GM18870 (cell line): Measurements from ENCODE around the gene CNTNAP2.
"Not testable (repeated sequence)": the region's sequence is repeated elsewhere in the genome, so short reads cannot be mapped to it uniquely, and the experiment has no call there.

ENCODE experiments used
- ATAC-seq: cut with Tn5 transposase; IDR thresholded peaks from one replicate; pipeline ENCODE4 v1.9.1; 2021; ENCODE audit warnings: moderate library complexity; ENCODE audit not compliant: unreplicated experiment

Gene CNTNAP2

DNA sequence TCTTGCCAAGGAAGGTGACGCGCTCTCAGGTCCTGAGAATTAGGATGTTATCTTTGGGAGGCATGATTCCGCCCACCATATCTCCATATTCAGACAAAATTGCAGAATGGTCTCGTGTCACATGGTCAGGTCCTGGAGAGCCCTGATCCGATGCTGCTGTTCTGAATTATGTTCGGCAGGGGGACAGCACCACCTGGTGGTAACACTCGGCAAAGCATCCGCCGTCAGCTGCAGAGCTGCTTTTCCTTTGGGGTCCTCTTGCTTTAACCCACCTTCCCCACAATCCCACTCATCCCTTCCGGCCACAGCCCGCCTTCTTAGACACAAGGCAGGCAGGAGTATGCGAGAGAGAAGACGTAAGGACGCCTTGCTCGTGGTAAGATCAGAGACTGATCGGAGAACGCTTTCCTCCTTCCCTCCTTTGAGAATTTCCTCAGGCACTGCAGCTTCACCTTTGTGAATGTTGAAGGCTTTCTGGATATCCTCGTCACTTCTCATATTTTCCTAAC is 2146.2 kb downstream of the CNTNAP2 start:
- ATAC-seq = peak; percentile 68

DNA sequence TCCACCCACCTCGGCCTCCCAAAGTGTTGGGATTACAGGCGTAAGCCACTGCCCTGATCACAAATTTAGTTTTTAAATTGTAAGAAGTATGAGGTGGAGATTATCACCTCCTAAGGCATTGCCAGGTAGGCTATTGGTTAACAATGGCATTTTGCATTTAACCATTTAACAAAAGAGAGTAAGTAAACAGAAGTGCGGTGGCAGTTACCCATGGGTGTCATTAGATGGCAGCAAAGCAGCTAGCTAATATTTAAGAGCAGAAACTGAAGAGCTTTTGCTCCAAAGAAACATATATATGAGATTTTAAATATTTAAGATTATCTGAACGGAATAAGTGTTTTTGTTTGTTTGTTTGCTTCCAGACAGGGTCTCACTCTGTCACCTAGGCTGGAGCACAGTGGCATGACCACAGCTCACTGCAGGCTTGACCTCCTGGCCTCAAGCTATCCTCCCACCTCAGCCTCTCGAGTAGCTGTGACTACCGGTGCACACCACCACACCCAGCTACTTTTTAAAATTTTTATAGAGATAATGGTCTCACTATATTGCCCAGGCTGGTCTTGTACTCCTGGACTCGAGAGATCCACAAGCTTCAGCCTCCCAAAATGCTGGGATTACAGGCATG is 2148.4 kb downstream of the CNTNAP2 start:
- peak; percentile 57 for ATAC-seq

DNA sequence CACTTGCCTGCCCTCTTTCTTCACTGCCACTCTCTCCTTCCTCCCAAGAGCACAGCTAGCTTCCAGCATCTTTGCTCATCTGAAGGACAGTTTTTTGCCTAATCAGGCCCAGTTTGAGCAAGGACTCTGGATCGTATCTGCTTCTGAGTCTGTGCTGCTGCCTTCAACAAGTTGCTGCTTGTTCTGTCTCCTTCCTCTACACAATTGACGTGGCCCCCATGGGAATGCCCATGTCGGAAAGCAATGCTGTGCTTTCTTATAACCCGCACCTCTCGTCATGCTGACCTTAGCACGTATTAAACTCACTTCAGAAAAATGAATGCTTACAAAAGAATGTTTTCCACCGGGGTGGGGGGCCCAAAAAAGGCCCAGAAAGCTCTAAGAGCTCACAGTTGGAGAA is 2149.3 kb downstream of the CNTNAP2 start:
- no peak for ATAC-seq

- ATAC-seq = no peak
Observed at GRCh38 chr7:148266795-148267194, 2150.2 kb downstream of the CNTNAP2 start.

GRCh38 chr7:148270576-148270975 is 2154.0 kb downstream of the CNTNAP2 start:
- no peak for ATAC-seq

DNA sequence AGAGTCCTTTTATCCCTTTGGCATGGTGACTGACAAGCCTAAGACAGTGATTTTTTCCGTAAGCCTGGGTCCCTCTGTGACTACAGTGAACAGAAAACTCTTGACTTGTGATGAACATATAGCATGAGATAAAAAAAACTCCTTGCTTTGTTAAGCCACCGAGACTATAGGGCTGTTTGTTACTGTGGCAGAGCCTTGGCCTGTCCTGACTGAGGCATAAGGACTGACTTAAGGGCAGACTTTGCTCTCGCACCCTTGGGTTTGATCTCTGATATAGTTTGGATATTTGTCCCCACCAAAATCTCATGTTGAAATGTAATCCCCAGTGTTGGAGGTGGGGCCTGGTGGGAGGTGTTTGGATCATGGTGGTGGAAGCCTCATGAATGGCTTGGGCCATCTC is 2157.5 kb downstream of the CNTNAP2 start:
- no peak for ATAC-seq

DNA sequence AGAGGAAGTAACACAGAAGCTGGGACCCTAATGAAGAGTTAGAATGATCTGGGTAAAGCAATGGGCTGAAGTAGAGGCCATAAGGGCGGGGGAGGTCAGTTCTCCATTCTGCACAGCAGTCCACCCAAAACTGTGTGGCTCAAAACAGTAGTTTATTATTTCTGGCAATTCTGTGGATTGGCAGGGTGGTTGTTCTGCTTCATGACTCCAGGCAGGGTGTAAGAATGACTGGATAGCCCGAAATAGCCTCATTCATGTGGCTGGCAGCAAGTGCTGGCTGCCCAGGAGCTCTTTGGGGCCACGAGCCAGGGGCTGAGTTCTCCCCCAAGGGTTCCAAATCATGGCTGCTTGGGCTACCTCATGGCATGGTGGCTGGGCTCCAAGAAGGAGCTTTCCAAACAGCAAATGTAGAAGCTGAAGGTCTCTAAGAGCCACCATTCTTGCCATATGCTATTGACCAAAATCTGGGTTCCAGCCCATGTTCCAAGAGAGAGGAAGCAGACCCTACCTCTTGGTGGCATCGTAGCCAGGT is 2158.8 kb downstream of the CNTNAP2 start:
- no peak for ATAC-seq

- ATAC-seq = no peak
Observed at GRCh38 chr7:148276314-148277041, 2159.9 kb downstream of the CNTNAP2 start.

DNA sequence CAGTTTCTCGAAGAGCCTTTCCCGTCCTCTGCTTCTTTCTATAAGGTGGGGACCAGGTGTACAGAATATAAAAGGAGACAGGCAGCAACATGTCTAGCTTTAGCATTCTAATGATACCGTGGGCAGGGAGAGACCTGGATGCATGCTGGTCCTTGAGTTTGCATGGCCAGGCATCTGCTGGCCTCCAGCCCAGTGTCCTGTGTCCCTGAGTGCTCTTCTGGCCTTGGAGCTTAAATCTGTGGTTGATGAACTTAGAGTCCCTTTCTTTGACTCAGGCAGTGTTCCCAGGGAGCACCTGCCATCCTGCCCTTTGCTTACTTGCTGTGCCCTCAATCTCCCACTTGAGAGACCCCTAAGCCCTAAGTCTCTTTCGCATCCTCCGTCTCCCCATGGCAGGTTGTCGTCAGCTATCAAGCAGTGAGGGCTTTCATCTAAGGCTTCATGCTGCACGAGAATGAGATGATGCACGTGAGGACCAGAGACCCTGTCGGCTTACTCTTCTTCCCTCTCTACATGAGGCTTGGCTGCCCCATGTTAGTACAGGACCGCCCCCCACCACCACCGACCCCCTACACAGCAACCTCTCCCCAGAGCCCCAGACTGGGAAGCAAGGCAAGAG is 2160.6 kb downstream of the CNTNAP2 start:
- no peak for ATAC-seq

DNA sequence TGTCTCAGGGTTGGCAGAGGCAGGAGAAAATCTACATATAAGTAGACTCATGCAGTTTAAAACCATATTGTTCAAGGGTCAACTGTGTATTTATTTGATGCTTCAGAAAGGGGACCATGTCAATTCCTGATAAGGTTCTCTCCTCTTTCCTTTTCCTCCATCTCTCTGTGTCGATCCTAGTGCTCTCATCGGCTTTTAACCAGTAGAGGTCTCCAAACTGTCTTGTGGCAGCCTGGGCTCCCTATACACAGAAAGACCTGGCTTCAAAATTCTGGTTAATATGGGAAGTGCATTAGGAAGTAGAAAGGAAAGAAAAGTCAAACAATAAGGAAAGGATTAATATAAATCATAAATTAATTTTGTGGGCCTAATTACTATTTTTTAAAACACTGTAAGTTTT is 2169.5 kb downstream of the CNTNAP2 start:
- no peak for ATAC-seq

DNA sequence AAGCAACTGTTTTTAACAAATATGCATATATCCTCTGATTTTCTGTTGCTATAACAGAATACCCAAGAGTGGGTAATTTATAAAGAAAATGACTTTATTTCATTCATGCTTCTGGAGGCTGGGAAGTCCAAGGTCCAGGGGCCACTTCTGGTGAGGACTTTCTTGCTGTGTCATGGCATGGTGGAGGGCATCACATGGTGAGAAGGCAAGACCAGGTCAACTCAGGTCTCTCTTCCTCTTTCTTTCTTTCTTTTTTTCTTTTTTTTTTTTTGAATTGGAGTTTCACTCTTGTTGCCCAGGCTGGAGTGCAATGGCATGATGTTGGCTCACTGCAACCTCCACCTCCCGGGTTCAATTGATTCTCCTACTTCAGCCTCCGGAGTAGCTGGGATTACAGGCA is 2170.9 kb downstream of the CNTNAP2 start:
- no peak for ATAC-seq

DNA sequence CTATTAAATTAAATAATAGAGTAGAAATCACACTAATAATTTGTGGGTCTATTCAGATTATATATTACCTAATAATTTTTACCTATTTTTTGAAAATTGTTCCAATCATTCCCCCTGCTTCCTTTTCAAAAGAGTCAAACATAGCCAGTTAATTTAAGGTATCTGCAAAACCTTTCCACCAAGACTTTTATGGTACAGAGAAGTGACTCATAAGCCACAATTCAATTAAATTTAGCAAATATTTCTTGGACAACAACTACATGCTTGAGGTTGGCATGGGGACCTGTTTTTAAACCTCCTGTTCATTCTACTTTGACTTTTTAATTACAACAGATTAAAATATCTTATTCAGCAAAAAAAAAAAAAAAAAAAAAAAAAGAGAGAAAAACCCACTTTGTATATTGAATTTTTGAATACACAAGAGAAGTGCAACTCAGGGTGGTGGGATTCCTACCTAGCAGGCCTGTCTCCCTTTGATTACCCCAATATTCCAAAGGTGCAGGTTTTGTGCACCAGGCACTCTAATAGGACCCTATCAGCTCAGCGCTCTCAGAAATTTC is 2172.1 kb downstream of the CNTNAP2 start:
- ATAC-seq = no peak

GRCh38 chr7:148289630-148290029 is 2173.0 kb downstream of the CNTNAP2 start:
- peak; percentile 57 for ATAC-seq

DNA sequence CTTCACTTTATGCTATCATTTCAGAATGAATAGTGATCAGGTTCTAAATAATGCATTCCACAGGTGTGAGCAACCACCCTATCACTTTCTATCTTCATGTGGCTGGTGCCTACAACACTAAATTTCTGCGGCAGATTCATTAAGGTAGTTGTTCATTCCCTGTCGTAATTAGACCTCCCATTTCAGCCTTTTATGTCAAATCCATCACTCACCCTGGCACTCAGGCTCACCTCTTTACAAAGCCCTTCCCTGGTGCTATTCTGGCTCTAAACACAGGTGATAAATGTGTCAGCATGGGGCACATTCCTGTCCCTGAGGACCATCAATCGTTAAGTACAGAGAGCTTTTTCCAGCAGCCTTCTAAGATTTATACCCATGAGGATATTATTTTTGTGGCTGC is 2173.9 kb downstream of the CNTNAP2 start:
- no peak for ATAC-seq

GRCh38 chr7:148291799-148292198 is 2175.2 kb downstream of the CNTNAP2 start:
- ATAC-seq = no peak

DNA sequence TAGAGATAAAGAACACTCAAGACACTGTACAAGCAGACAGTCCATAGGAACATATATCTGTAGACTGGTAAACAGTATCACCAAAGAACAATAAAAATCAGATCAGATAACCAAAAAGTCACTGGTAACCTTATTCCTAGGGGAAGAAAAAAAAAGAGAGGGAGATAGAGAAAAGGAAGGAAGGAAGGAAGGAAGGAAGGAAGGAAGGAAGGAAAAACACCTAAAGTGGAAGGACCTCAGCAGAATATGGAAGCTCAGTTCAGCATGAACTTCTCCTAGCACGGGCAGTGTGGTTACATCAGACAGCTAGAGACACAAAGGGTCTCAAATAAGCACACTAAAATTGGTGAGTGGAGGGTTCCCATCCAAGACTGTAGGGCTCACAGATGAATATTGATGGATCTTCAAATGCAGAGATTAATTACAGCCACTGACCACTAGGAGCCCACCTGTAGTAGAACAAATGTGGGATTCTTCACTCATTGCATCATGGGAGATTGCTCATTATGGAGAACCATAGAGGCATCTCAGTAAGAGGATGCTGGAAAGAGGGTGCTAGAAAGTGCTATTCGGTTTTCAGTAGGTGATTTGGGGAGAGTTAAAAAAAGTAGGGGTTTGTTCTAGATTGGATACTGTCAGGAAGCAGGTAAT is 2180.5 kb downstream of the CNTNAP2 start:
- no peak for ATAC-seq

- ATAC-seq = not testable (repeated sequence)
Observed at GRCh38 chr7:148298768-148299167, 2182.2 kb downstream of the CNTNAP2 start.

GRCh38 chr7:148299350-148300276 is 2183.0 kb downstream of the CNTNAP2 start:
- no peak for ATAC-seq

DNA sequence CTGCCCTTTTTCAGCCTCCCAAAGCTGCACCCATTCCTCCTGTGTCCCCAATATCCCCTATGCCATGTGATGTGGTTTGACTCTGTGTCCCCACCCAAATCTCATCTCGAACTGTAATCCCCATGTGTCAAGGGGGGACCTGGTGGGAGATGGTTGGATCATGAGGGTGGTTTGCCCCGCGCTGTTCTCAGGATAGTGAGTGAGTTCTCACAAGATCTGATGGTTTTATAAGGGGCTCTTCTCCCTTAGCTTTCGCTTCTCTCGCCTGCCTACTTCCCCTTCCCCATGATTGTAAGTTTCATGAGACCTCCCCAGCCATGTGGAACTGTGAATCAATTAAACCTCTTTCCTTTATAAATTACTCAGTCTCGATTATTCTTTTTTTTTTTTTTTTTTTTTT is 2185.8 kb downstream of the CNTNAP2 start:
- ATAC-seq = not testable (repeated sequence)
